Left ventricle myocardium inferior (tissue), 1 donor: ENCODE results near the gene GPC6. TPM values are rescaled to one million over a fixed set of nuclear protein-coding genes. Genes with fewer than 3 reads are reported as not detected.

Experiments
- DNase-seq: peaks from one replicate; pipeline ENCODE4 v3.0.0-alpha.2; 2020
- H3K27ac ChIP-seq: fragments of 200-600 bp; replicated peaks from 2 replicates; pipeline ENCODE4 v1.8.0; 2021
- H3K27me3 ChIP-seq: fragments of 200-600 bp; 2 replicates; pipeline ENCODE4 v1.8.0; 2021; ENCODE audit warnings: low read depth
- H3K36me3 ChIP-seq: fragments of 200-600 bp; 2 replicates; pipeline ENCODE4 v1.8.0; 2021
- H3K4me1 ChIP-seq: fragments of 200-600 bp; 2 replicates; pipeline ENCODE4 v1.8.0; 2021
- H3K4me3 ChIP-seq: fragments of 200-600 bp; 2 replicates; pipeline ENCODE4 v1.8.0; 2021; ENCODE audit warnings: mild to moderate bottlenecking, moderate library complexity
- H3K9me3 ChIP-seq: fragments of 200-600 bp; replicated peaks from 2 replicates; pipeline ENCODE4 v1.8.0; 2021
- intact Hi-C: fragments of 100-400 bp; cut with micrococcal nuclease; formaldehyde crosslinking; loops from one replicate; pipeline ENCODE4 v1.11.0; 2022
- total RNA-seq: library from RNA; stranded (reverse); fragmentation: NEBNext Ultra II Directional; extraction: Animal tissue kit (Norgen Biotek cat#: 25700); gene quantifications from one replicate; pipeline ENCODE4 v1.2.1, GENCODE V29; 2021
- TF ChIP-seq, protein P1 (sequence below): fragments of 200-600 bp; IDR thresholded peaks from 2 replicates; pipeline ENCODE4 v1.8.0; 2021; ENCODE audit warnings: antibody characterized with exemption, mild to moderate bottlenecking, borderline replicate concordance
- donor health status: DM: no; HTN: yes; CAD: no; lungs with severe emphysema.

The GPC6 gene
- total RNA-seq, 1 donor from 2014 or later, result 1.8 TPM

DNA sequence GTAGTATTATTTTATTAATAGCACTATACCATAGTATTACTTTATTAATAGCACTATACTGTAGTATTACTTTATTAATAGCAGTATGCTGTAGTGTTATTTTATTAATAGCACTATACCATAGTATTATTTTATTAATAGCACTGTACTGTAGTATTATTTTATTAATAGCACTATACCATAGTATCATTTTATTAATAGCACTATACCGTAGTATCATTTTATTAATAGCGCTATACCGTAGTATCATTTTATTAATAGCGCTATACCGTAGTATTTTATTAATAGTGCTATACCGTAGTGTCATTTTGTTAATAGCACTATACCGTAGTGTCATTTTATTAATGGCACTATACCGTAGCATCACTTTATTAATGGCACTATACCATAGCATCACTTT is 191.8 kb downstream of the GPC6 start:
- no peak for DNase-seq
- H3K27me3 ChIP-seq, result no peaks in the 10 kb centered on the region
- no peak overlapping the region for H3K4me3 ChIP-seq
- no peaks in the 10 kb centered on the region for H3K4me1 ChIP-seq
- intact Hi-C loops, result loop anchor here (5.0 kb wide), 1 partner anchor 814 kb away; no protein-coding TSS in a partner anchor
- no peaks in the 10 kb centered on the region for H3K9me3 ChIP-seq
- TF ChIP-seq, protein P1, sequence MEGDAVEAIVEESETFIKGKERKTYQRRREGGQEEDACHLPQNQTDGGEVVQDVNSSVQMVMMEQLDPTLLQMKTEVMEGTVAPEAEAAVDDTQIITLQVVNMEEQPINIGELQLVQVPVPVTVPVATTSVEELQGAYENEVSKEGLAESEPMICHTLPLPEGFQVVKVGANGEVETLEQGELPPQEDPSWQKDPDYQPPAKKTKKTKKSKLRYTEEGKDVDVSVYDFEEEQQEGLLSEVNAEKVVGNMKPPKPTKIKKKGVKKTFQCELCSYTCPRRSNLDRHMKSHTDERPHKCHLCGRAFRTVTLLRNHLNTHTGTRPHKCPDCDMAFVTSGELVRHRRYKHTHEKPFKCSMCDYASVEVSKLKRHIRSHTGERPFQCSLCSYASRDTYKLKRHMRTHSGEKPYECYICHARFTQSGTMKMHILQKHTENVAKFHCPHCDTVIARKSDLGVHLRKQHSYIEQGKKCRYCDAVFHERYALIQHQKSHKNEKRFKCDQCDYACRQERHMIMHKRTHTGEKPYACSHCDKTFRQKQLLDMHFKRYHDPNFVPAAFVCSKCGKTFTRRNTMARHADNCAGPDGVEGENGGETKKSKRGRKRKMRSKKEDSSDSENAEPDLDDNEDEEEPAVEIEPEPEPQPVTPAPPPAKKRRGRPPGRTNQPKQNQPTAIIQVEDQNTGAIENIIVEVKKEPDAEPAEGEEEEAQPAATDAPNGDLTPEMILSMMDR, result no peak
- H3K27ac ChIP-seq, result no peak overlapping the region
- no peaks in the 10 kb centered on the region for H3K36me3 ChIP-seq

DNA sequence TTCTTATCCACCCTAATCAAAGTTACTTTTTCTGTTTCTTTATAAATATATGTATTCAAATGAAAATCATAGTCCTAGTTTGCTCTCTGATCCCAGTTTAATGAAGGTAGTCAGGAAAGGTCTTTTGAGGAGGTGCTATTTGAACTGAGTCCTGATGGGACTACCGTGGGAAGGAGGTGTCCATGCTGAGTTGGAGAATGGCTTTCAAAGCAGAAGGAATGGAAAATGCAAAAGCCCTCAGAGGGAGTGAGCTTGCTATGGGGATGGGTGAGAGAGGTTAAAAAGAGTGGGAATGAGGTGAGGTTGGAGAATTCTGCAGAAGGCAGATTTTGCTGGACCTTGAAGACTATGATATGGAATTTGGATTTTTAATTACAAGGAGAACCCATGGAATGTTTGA is 193.6 kb downstream of the GPC6 start:
- TF ChIP-seq, protein P1, result no peak
- Histone ChIP-seq H3K27ac (no peak overlapping the region), H3K36me3 (no peaks in the 10 kb centered on the region), H3K4me1 (no peaks in the 10 kb centered on the region), H3K9me3 (no peaks in the 10 kb centered on the region), H3K27me3 (no peaks in the 10 kb centered on the region), H3K4me3 (no peak overlapping the region)
- intact Hi-C loops, result no loop called here
- no peak for DNase-seq

DNA sequence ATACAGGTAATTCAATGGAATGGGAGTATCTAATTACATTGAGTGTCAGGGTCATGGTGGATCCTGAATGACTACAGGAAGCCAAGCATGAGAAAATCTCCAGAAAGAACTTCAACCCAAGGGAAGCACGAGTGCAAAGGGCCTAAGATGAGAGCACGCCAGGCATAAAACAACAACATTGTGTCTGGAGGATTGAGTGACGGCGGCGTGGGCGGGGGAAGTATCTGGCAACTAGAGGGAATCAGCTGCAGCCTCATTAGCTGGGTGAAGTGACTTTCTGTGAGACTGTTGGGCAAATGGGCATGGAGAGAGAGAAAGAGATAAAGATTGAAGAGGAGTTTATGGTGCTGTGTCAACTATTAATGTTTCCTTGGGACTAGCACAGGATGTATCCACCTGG is 194.3 kb downstream of the GPC6 start:
- Histone ChIP-seq H3K4me1 (no peaks in the 10 kb centered on the region), H3K36me3 (no peaks in the 10 kb centered on the region), H3K9me3 (no peaks in the 10 kb centered on the region), H3K27ac (no peak overlapping the region), H3K4me3 (no peak overlapping the region), H3K27me3 (no peaks in the 10 kb centered on the region)
- intact Hi-C loops, result no loop called here
- TF ChIP-seq, protein P1, result no peak
- DNase-seq, result no peak

DNA sequence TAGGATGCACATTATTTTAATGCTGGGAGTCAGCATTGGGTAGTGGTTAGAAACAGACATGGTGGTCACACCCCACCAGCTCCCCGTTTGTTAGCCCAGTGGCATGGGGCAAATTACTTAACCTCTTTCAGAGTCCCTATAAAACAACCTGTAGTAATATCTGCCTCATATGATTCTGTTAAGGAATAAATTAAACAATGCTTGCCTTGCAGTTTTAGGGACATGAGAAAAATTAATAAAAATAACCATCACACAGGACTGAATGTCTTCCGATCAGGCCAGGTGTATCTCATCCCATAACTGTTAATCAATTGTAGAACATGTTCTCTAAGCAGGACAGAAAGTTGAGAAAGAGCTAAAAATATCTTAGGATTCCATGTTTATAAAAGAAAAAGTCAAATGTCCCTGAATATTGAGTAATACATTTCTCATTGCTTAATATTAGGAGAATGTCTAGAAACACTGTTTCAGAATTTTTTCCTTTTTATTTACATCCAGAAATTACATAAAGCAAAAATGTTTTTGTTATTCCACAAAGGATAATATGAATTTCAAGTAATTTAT is 196.5 kb downstream of the GPC6 start:
- no peak overlapping the region for H3K27ac ChIP-seq
- no peaks in the 10 kb centered on the region for H3K36me3 ChIP-seq
- H3K4me3 ChIP-seq, result no peak overlapping the region
- intact Hi-C loops, result no loop called here
- peaks cover 4% of the 10 kb centered on the region for H3K9me3 ChIP-seq
- TF ChIP-seq, protein P1, result no peak
- H3K27me3 ChIP-seq, result no peaks in the 10 kb centered on the region
- H3K4me1 ChIP-seq, result no peaks in the 10 kb centered on the region
- no peak for DNase-seq

DNA sequence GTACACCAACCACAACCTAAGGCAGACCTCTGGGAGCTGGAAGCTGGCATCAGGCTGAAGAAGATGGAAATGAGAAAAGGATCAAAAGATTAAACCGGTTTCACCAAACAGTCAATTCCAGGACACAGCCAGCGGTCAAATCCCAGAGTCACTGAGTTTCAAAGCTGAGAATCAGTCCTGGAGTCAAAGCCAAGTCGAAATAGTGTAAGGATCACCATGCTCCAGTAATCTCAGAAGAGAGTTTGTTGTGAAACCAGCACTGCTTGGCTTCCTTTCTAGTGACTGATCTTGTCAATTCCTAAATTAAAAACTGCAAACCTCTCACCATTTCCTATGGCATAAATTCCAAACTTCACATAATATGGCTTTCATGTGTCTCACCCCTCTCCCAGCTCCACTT is 198.8 kb downstream of the GPC6 start:
- H3K27ac ChIP-seq, result no peak overlapping the region
- no peaks in the 10 kb centered on the region for H3K4me1 ChIP-seq
- no peaks in the 10 kb centered on the region for H3K27me3 ChIP-seq
- intact Hi-C loops, result no loop called here
- TF ChIP-seq, protein P1, result no peak
- H3K4me3 ChIP-seq, result no peak overlapping the region
- no peak for DNase-seq
- peaks cover 4% of the 10 kb centered on the region for H3K9me3 ChIP-seq
- H3K36me3 ChIP-seq, result no peaks in the 10 kb centered on the region
